Mammary microvascular endothelial cell (primary cell): Measurements from ENCODE around the gene ACP3. TPM values are rescaled to one million over a fixed set of nuclear protein-coding genes. Genes with fewer than 3 reads are reported as not detected.

Experiments used
- total RNA-seq: library from RNA; depleted of rRNA; stranded (reverse); fragments of >200 nt; gene quantifications from 2 replicates; pipeline ENCODE4 v1.2.3, GENCODE V29; 2015

The ACP3 gene, protein sequence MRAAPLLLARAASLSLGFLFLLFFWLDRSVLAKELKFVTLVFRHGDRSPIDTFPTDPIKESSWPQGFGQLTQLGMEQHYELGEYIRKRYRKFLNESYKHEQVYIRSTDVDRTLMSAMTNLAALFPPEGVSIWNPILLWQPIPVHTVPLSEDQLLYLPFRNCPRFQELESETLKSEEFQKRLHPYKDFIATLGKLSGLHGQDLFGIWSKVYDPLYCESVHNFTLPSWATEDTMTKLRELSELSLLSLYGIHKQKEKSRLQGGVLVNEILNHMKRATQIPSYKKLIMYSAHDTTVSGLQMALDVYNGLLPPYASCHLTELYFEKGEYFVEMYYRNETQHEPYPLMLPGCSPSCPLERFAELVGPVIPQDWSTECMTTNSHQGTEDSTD
- not detected in 2 replicates for total RNA-seq

DNA sequence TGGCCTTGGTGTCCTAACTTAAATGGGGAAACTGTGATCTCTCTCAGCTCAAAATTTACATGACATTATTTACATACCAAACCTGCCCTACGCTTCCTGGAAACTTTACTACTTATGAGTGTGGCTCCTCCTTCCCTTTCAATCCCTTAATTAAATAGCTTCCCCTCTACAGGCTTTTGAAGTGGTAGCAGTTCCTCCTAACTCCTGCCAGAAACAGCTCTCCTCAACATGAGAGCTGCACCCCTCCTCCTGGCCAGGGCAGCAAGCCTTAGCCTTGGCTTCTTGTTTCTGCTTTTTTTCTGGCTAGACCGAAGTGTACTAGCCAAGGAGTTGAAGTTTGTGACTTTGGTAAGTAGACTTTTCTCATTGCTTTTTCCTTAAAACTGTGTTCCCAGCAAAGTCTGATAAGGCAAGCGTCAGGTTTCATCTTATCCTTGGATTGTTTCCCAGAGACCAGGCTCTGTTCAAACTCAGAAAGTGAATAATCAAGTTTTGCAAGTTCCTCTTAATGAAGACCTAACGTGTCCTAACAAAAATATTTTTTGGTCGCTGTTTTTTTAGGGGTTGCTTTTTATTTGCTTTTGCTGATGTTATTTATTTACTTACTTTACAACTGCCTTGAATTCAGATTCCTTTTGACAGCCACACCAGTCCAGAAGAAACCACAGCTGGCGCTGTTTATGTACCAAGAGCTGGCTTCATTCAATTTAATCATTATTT is at the start of gene ACP3:
TSS of gene ACP3 (plus strand) at position 179 of the 720 bp plus-strand sequence. CDS start at position 229, 50 bp downstream.

Other genes starting within 250 kb of the ACP3 start
- 36.6 and 39.9 TPM in 2 replicates for gene DNAJC13, start 100.1 kb downstream of the ACP3 start, total RNA-seq